NOMO-1 treated with dmso at 0.1 percent for 144 hours (cell line): ENCODE measurements around the gene PRRC2B.

Experiments used
- DNase-seq: peaks from one replicate; lab custom pipeline; 2025; ENCODE audit not compliant: unreplicated experiment; lab: John Stamatoyannopoulos, UW

Gene PRRC2B

DNA sequence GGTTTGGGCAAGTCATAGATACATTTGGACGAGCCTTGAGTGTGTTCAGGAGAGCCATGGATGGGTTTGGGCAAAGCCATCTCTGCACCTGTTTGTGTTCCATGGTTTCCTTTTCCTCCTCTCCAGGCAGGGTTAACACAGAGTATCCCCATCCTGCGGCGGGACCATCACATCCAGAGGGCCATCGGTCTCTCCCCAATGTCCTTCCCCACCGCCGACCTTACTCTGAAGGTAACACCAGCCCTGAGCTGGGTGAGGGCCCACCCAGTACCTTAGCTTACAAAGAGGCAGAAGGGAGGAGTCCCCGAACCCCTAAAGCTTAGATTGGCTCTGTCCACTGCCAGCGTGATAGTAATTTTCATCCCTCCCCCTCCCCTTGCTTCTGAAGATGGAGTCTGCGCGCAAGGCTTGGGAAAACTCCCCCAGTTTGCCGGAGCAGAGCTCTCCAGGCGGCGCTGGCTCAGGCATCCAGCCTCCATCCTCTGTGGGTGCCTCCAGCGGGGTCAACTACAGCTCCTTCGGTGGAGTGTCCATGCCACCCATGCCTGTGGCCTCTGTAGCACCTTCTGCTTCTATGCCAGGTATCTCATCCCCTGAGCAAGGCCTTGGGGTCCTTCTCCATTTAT lies 90.8 kb downstream of the PRRC2B start:
- DNase-seq, result no peak

DNA sequence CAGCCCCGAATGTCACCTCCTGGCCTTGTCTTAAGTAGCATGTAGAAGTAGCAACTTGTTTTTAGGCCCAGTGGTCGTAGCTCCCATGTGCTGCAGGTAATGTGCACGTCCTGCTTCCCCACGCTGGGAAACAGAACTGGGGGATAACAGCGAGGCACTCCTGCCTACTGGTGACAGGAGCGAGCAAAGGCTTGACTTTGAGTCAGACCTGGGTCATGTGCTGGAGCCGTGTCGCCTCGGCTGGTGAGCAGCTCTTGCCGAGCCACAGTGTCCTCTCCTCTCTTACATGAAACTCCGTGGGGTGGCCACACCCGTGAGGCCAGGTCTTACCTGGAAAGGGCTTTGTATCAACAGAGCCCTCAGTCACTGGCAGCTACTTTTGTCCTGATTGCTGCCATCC lies 91.3 kb downstream of the PRRC2B start:
- DNase-seq, result no peak

DNA sequence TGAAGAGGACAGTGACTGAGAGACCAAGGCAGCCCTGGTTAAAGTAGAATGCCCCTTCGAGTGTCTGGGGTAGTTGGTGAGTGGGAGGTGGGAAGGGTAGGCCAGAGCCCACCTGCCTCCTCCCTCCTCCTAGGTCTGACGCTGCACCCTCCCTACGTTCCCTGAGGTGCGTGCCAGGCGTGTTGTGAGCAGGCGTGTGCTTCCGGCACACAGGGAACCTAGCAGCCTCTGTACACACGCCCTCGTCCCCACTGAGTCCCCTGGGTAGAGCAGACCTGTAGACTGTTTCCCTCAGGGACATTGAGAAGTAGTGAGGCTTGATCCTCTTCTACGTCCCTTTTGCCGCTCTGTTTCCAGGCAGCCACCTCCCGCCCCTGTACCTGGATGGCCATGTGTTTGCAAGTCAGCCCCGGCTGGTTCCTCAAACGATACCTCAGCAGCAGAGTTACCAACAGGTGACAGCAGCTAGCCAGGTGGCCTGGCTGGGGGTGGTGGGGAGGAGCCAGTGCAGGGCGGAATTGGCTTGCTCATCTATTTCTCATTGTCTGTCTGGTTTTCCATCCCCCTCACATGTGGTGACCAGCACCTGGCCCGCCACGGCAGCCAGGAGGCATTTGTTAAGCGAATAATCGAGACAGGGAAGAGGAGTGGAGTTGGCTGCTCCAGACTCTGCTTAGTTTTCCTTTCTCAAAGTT lies 92.0 kb downstream of the PRRC2B start:
- DNase-seq, result no peak

DNA sequence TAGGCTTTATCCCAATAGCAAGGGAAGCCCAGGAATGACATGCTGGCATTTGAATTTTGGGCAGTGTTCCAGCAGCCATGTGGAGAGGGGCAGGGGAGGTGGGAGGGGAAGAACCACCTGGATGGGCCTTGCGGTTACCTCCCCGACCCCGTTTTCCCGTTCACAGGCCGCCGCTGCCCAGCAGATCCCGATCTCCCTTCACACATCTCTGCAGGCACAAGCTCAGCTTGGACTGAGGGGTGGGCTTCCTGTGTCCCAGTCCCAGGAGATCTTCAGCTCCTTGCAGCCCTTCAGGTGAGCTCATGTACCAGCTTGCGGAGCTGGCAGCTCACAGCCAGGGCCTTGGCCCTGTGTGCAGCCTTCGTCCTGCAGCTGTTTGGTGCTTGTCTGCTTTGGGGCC lies 93.1 kb downstream of the PRRC2B start:
- no peak for DNase-seq

DNA sequence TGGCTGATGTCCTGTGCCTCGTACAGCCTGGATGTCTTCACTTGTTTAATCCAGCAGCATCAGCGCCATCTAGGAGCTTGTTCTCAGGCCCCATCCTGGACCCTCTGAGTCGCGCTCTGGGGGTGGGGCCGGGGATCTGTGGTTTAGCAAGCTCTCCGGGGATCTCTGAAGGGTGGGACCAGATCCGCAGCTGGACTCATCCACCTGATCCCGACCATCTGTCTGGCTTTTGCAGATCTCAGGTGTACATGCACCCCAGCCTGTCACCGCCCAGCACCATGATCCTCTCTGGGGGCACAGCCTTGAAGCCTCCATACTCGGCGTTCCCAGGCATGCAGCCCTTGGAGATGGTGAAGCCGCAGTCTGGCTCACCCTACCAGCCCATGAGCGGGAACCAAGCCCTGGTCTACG lies 93.7 kb downstream of the PRRC2B start:
- no peak for DNase-seq

DNA sequence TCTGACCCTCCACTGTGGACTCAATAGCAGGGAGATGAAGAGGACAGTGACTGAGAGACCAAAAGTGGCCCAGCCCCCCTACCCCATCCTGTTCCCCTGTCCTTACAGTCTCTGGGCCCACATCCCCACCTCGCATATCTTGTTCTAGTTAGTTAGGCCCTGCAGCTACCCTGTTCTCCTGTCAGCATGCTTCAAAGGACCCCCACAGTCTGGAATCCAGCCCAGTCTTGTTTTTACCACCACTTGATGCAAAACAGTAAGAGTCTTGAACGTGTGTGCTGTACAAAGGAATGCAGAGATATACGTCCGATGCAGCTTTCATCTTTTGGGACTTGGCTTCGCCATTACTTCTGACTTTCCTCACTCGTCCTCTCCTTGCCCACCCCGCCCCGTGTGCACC lies 96.6 kb downstream of the PRRC2B start:
- DNase-seq, result no peak

DNA sequence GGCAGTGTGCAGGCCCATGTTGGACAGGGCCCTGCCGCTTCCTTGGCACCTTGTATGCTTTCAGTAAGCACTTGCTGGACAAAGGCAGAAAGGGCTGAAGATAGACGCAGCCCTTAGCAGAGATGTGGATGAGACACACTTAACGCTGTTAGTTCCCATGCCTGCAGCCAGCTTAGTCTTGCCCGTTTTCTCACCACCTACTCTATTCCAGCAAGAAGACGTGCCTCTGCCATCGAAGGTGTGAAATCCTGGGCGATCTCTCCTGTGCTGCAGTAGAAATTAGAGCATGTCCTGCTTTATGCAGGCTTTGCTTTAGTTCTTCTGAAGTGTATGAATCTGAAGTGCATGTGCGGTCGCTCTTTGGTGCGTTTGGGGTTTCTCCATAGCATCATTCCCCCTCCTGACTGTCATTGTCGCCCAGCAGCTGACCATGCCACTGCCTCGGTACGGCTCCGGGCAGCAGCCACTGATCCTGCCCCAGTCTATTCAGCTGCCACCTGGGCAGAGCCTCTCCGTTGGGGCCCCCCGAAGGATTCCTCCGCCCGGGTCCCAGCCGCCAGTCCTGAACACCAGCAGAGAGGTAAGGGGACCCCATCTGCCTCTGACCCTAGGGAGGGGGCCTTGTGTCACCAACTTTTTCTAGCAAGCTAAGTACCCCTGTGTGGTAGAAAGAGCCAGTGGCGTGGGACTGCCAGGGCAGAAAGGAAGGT lies 97.3 kb downstream of the PRRC2B start:
- no peak for DNase-seq

DNA sequence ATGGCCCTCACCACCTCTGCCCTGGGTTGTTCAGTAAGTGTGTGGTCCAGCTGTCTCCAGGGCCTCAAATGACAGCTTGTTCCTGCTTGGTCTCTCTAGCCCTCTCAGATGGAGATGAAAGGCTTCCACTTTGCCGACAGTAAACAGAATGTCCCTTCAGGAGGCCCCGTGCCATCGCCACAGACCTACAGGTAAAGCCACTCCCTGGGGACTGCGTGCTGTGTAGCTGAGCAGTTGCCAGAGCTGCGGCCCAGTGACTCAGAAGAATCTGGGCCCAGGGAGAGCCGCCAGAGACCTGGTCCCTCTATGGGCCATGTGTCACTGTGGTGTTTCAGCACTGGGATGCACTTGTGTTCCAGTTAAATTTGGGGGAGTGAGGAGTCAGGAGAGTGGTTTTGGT lies 98.2 kb downstream of the PRRC2B start:
- DNase-seq, result no peak

DNA sequence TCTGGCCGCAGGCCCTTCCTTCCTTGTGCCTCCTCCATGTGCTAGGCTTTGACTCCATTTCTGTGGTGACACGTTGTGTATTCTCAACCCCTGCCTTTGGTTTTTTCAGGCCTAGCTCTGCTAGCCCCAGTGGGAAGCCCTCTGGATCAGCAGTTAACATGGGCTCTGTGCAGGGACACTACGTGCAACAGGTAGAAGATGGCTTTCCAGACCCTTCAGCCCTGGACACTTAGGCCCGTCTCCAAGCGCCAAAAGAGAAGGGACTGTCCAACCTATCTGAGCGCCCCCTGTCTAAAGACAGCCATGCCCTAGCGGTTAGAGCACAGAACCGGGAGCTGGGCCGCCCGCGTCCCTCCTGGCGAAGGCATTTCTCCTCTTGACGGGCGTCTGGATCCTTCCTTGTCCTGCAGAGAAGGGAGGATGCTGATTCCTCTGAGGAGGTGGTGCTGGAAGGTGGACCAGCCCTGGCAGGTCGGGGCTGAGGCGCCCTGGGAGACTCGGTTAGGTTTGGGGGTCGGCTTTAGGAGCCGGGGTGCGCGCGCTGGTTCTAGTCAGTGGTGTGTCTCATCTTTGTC lies 100.5 kb downstream of the PRRC2B start:
- no peak for DNase-seq

DNA sequence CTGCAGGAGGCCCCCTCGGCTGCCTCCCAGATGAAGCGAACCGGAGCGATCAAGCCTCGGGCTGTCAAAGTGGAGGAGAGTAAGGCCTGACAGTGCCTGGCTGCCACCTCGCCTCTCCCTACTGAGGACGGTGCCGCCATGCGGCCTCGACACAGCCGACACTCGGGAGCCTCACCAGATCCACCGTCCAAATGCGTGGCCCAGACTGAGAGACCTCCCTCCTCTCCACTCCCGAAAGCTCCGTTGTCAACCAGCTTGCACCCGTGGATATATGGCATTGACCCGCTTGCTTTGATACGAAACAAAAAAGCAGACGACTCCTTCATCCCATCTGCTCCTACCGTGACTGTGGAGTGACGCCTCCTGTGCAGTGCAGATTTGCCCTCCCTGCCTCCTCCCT lies 101.9 kb downstream of the PRRC2B start:
- no peak for DNase-seq

DNA sequence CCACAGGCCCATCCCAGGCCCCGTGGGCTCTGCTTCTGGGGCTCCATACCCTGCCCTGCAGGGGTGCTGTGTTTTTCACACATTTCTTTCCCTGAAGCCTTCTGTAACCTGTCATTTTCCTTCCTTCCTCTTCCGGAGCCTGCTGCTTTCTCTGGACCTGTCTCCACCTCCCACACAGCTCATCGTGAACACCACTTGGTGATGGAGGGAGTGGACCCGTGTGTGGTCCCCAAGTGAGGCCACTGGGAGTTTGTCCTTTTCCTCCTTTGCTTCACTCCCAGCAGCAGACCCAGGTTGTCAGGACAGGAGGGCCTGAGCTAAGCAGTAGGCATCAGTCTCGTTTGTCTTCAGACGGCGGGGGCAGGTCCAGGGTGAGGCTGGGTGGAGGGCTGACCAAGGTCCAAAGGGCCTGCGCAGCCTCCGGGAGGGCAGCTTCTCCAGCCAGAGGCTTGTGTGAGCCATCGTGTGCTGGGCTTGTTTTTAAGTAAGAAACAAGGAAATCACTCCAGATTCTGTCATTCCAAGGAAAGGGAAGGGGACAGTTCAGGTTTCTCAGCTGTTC lies 103.0 kb downstream of the PRRC2B start:
- DNase-seq, result no peak

DNA sequence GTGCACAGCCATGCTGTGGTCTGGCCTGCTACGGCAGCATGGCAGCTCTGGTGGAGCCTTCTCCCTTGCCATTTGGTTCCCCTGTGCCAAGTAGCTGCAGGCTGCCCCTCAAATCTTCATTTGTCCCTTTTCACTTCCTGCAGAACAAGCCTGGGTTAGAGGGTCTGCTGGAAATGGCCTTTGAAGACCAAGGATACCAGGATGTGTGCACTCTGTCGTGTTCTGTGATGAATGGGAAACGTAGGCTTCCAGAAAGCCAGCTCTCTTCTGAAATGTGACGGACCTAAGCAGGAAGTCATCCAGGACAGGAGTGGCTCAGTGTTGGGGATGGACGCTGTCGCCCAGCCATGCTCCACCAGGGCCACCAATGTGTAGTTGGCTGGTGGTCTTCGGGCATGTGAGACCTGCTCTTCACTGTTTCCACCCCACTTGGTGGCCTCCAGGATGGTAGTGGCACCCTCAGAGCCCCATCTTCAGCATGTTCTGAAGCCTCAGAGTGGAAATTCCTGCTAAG lies 105.4 kb downstream of the PRRC2B start:
- DNase-seq, result no peak

DNA sequence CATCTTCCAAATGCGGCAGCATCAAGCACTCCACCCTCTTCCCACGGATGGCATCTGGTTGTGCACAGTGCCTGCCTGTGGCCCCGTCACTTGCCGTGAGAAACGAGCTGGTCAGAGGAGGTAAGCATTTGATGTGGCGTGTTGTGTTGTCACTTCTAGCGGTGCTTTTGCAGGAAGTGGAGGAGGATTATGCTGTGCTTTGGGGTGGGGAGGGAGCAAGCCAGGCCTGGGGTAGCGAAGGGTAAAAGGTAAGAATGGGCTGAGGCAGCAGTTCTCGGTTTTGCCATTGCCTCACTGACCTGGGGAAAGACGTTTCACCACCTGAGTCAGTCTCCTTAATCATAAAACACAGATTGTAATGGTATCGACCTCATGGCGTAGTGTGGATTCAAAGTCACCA lies 106.5 kb downstream of the PRRC2B start:
- no peak for DNase-seq

DNA sequence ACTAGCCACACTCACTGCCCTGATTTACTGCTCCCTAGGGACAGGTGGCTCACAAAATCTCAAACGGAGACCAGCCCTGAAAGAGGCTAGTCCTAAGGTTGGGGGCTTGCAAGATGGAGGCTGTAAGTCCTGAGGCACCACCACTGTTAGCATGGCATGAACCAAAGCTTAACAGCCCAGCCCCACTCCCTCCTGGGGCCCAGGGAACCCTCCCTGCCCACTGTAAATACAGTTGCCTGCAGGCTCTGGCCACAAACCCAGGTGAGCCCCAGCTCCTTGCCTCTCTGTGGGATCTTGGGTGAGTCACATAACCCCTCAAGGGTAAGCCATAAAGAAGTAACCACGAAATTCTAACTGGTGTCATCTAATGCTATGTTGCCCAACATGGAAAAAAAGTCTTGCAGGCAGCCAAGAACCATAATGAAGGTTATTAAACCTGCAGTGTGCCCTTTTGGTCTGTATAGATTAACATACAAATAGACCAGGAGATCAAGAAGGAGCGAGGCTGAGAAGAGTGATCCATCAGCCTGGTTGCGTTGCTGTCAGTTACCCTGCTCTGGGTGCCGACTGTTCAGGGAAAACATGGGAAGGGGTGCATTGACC lies 107.2 kb downstream of the PRRC2B start:
- DNase-seq, result peak; percentile 56

DNA sequence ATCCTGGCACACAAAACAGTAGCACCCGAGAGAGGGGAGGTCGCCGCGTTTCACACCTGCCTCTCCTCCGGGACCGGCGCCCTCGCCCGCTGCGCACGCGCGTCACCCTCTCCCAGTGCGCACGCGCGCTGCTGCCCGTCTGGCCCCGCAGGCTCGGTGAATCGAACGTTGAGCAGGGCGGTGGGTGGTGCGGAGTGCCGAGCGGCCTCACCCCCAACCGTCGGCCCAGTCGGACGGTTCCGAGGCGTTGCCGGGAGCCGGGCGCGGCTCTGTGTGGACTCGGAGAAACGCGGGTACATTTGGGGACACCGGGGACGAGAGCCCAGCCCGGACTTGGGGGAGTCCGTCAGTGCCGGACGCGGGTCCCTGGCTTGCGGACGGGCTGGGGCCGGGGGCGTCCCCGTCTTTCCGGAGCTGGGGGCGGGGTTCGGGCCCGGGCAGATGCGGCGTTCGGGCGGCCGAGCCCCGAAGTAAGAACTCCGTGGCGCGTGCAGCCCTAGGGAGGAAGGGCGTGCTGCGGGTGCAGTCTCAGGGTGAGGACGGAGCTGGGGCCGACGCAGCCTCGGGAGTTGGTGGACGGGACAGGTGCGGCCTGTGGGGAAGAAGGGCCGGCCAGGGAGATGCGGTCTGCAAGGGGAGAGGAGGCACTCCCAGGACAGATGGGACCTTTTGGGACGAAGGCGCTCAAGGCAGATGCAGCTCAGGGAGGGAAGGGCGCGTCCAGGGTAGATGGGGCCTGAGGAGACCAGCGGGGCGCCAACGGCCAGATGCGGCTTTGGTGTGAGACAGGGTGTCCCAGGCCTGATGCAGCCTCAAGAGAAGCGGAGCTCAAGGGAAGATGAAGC lies 109.1 kb downstream of the PRRC2B start, which contains the start of gene POMT1:
POMT1 (plus strand) TSS at position 138 of the 845 bp plus-strand sequence. CDS start 1,301 bp downstream, outside the sequence.
- peak; percentile 60 for DNase-seq

DNA sequence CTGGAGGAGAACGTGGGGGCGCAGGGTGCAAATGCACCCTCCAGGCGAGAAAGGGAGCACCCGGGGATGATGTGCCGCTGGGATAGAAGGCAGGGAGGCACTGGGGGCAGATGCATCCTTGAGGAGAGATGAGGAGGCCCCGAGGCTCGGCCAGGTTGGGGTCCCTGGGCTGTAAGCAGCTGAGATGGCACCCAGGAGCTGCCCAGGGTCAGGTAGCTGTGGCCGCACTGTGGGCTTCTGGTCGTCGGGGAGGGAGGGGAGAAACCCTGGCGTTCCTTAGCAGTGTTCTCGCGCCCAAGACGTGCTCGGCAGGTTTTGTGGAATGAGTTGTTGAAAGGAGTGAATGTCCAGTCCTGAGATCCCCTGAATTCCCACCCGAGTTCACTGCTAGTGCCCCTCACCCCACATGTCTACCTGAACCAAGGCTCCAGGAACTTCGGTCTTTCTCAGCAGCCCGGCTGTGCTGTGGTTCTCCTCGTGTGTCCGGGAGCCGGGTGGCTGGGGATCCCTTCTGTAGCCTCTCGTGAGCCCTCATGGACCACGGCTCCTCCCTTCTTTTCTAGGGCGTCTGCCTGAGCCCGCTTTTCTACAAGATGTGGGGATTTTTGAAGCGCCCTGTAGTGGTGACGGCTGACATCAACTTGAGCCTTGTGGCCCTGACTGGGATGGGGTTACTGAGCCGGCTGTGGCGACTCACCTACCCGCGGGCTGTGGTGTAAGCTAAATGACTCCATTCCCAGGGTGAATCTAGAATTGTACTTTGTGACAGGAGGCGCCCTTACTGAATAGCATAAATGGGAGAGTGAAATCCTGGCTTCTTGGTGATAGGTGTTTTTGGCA lies 110.0 kb downstream of the PRRC2B start:
- no peak for DNase-seq

DNA sequence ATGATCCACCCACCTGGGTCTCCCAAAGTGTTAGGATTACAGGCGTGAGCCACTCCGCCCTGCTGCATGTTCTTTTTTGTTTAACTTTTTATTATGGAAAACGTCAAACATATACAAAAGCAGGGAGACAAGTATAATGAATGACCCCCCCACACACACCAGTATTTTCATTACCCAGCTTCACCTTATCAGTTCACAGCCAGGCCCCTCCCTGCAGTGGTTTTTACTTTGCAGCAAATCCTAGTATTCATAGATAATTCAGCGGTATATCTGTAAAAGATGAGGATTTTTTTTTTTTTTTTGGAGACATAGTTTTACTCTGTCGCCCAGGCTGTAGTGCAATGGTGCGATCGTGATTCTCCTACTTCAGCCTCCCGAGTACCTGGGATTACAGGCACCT lies 111.1 kb downstream of the PRRC2B start:
- no peak for DNase-seq

DNA sequence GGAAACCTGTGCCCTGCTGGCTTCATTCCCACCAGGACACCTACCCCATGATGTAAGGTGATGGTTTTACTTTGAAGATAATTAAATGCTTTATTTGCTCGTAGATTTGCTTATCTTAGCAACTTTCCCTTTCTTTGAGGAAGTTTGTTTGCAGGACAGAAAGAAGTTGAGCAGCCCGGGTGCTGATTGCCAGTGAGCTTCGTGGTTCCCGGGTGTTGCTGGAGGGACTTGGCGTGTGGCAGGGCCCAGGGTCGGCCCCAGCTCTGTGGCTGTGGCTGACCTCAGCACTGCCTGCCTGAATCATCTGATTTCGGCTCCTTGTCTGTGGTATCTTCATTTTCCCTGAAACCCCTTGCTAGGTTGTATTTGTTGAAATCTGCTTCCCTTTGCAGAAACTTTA lies 117.5 kb downstream of the PRRC2B start:
- no peak for DNase-seq

DNA sequence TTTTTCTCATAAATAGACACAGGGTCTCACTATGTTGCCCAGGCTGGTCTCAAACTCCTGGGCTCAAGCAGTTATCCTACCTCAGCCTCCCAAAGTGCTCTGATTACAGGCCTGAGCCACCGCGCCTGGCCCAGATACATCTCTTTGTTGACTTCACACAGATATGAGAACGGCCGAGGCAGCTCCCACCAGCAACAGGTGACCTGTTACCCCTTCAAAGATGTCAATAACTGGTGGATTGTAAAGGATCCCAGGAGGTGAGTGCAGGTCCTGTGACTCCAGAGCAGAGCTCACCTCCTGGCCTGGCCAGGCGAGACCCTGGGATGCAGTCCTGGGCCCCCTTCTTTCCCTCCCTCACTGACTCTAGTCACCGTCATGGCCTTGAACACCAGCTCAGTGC lies 118.0 kb downstream of the PRRC2B start:
- no peak for DNase-seq
